GM23338 (cell line): ENCODE data around the gene VEGFA. TPM values are rescaled to one million over a fixed set of nuclear protein-coding genes. Genes with fewer than 3 reads are reported as not detected.

Experiments used
- ATAC-seq: fragments of 200-7000 bp; cut with Tn5 transposase; 3 replicates; pipeline ENCODE4 v1.9.1; 2020
- DNase-seq: peaks from one replicate; pipeline ENCODE4 v3.0.0-alpha.2; 2015; ENCODE audit warnings: low spot score
- H2AFZ ChIP-seq: fragments of 200-600 bp; sonication (generic); 2 replicates; pipeline ENCODE4 v1.8.0; 2016; ENCODE audit warnings: antibody characterized with exemption, mild to moderate bottlenecking, moderate library complexity
- H3F3A ChIP-seq: fragments of 200-600 bp; sonication (generic); replicated peaks from 2 replicates; pipeline ENCODE4 v1.8.0; 2017; ENCODE audit warnings: antibody characterized with exemption, mixed run types, low read depth
- H3K27ac ChIP-seq: fragments of 200-600 bp; sonication (generic); 2 replicates; pipeline ENCODE4 v1.6.1; 2016; ENCODE audit warnings: low read depth
- H3K27me3 ChIP-seq: fragments of 200-600 bp; sonication (generic); 2 replicates; pipeline ENCODE4 v1.8.0; 2016; ENCODE audit warnings: mild to moderate bottlenecking, mixed run types, moderate library complexity; ENCODE audit not compliant: insufficient read depth
- H3K36me3 ChIP-seq: fragments of 200-600 bp; sonication (generic); 2 replicates; pipeline ENCODE4 v1.8.0; 2016; ENCODE audit warnings: mild to moderate bottlenecking; ENCODE audit not compliant: insufficient read depth
- H3K4me1 ChIP-seq: fragments of 200-600 bp; sonication (generic); 2 replicates; pipeline ENCODE4 v1.8.0; 2016; ENCODE audit warnings: mild to moderate bottlenecking, moderate library complexity; ENCODE audit not compliant: insufficient read depth
- H3K4me2 ChIP-seq: fragments of 200-600 bp; sonication (generic); 2 replicates; pipeline ENCODE4 v1.7.1; 2017; ENCODE audit warnings: mixed run types
- H3K4me3 ChIP-seq: fragments of 200-600 bp; sonication (generic); 2 replicates; pipeline ENCODE4 v1.6.1; 2016; ENCODE audit warnings: mixed run types
- H3K79me2 ChIP-seq: fragments of 200-600 bp; sonication (generic); replicated peaks from 2 replicates; pipeline ENCODE4 v1.8.0; 2017; ENCODE audit warnings: mild to moderate bottlenecking; ENCODE audit not compliant: insufficient read depth
- H3K9me2 ChIP-seq: fragments of 200-600 bp; sonication (generic); 2 replicates; pipeline ENCODE4 v1.8.0; 2017; ENCODE audit not compliant: insufficient read depth
- H4K20me1 ChIP-seq: fragments of 200-600 bp; sonication (generic); replicated peaks from 2 replicates; pipeline ENCODE4 v1.8.0; 2017; ENCODE audit warnings: mild to moderate bottlenecking; ENCODE audit not compliant: insufficient read depth
- H3K27ac Mint-ChIP-seq: 2 replicates; pipeline ENCODE4 v1.8.0; 2020; ENCODE audit warnings: inconsistent platforms, mild to moderate bottlenecking, moderate library complexity, mixed read lengths
- H3K27me3 Mint-ChIP-seq: 3 replicates; pipeline ENCODE4 v1.8.0; 2022; ENCODE audit warnings: low read depth, mild to moderate bottlenecking, moderate library complexity, mixed read lengths, inconsistent platforms; ENCODE audit not compliant: insufficient read depth, poor library complexity
- H3K36me3 Mint-ChIP-seq: 3 replicates; pipeline ENCODE4 v1.8.0; 2021; ENCODE audit warnings: low read depth, mild to moderate bottlenecking, inconsistent platforms, moderate library complexity, mixed read lengths
- H3K4me1 Mint-ChIP-seq: 3 replicates; pipeline ENCODE4 v1.8.0; 2020; ENCODE audit warnings: mild to moderate bottlenecking, inconsistent platforms, mixed read lengths
- H3K4me3 Mint-ChIP-seq: 3 replicates; pipeline ENCODE4 v1.8.0; 2021; ENCODE audit warnings: moderate library complexity, mild to moderate bottlenecking, inconsistent platforms, mixed read lengths
- H3K9me3 Mint-ChIP-seq: 3 replicates; pipeline ENCODE4 v1.8.0; 2020; ENCODE audit warnings: moderate library complexity, mild to moderate bottlenecking, inconsistent platforms, mixed read lengths
- CREB1 ChIP-seq: fragments of 250-450 bp; sonication (Bioruptor Pico); IDR thresholded peaks from 2 replicates; pipeline ENCODE4 v1.5.0; 2020; ENCODE audit warnings: low read depth, mild to moderate bottlenecking, moderate library complexity
- EZH2 ChIP-seq: fragments of 200-600 bp; sonication (generic); IDR thresholded peaks from one replicate; pipeline ENCODE4 v1.8.0; 2017; ENCODE audit warnings: antibody characterized with exemption, mild to moderate bottlenecking, low read depth; ENCODE audit not compliant: unreplicated experiment
- EZH2phosphoT487 ChIP-seq: fragments of 200-600 bp; sonication (generic); IDR thresholded peaks from one replicate; pipeline ENCODE4 v1.8.1; 2018; ENCODE audit warnings: antibody characterized with exemption; ENCODE audit not compliant: unreplicated experiment
- JUNB ChIP-seq: IDR thresholded peaks from one replicate; pipeline ENCODE4 v1.6.1; 2016; ENCODE audit warnings: antibody characterized with exemption; ENCODE audit not compliant: unreplicated experiment
- NANOG ChIP-seq: IDR thresholded peaks from 2 replicates; pipeline ENCODE4 v1.6.1; 2016; ENCODE audit warnings: antibody characterized with exemption, borderline replicate concordance
- POLR2AphosphoS5 ChIP-seq: IDR thresholded peaks from 2 replicates; pipeline ENCODE4 v1.6.1; 2016; ENCODE audit warnings: antibody characterized with exemption, low read depth
- STAT1 ChIP-seq: IDR thresholded peaks from one replicate; pipeline ENCODE4 v1.6.1; 2016; ENCODE audit warnings: antibody characterized with exemption; ENCODE audit not compliant: unreplicated experiment
- ZNF331 ChIP-seq: fragments of 250-450 bp; sonication (Bioruptor Pico); IDR thresholded peaks from 2 replicates; pipeline ENCODE4 v1.5.0; 2020; ENCODE audit warnings: low read depth, mild to moderate bottlenecking, moderate library complexity
- polyA plus RNA-seq: library from polyadenylated mRNA; unstranded; fragments of >200 nt; fragmentation: Nextera tagmentation; extraction: Ambion mirVana; gene quantifications from 2 replicates; pipeline ENCODE4 v1.2.1, GENCODE V29; 2016
- total RNA-seq: library from RNA; depleted of rRNA; stranded (reverse); fragments of >200 nt; shearing (Covaris generic); gene quantifications from 2 replicates; pipeline ENCODE4 v1.2.3, GENCODE V29; 2014
- TF ChIP-seq, protein P1 (sequence below): IDR thresholded peaks from one replicate; pipeline ENCODE4 v1.6.1; 2018; ENCODE audit warnings: antibody characterized with exemption; ENCODE audit not compliant: unreplicated experiment
- TF ChIP-seq, protein P2 (sequence below), 2 experiments: fragments of 200-600 bp in 1 of 2; sonication (generic) in 1 of 2; conservative IDR thresholded peaks; 2 replicates each; pipeline versions ENCODE4 v1.5.1 to v1.6.1; 2016 to 2017; ENCODE audit warnings: antibody characterized with exemption in 2 of 2, low read depth in 2 of 2, mild to moderate bottlenecking in 2 of 2, moderate library complexity in 1 of 2
- TF ChIP-seq, protein P3 (sequence below): IDR thresholded peaks from 2 replicates; pipeline ENCODE4 v1.6.1; 2016; ENCODE audit warnings: antibody characterized with exemption
- TF ChIP-seq, protein P4 (sequence below): fragments of 250-450 bp; sonication (Bioruptor Pico); IDR thresholded peaks from 2 replicates; pipeline ENCODE4 v1.5.0; 2020; ENCODE audit warnings: mild to moderate bottlenecking, moderate library complexity

The VEGFA gene
- total and polyA plus RNA-seq, 2 experiments from 2014 or later, result 10.9 to 61.1 TPM

DNA sequence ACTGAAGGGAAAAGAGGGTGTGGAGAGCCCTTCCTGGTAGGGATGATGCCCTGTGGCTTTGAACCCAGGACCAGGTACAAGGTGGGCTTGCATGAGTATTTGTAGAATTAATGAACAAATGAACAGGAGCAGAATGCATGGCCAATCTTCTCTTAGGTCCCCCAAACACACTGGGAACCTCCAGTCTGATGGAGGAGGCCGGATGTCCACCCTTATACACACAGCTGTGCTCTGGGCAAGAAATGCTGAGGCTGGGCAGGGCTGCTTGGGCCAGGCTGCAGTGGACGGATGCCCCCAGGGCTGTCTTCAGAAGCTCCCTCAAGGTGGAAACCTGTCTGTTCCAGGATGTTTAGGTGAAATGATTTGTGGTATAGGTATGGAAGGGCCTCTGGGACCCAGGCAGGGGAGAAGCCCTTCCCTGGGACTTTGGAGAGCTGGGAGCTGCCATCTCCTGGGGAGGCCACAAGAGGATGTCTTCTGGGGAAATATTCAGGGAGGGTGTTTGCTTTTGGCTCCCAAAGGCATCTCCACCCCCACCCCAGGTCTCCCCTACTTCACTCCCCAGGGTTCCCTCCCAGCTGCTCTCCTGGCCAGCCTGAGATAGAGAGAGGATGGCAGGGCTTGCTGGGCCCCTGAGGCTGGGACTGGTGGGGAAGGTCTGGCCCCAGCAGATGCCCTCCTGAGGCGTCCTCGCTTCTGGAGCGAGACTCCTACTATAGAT is 23.3 kb downstream of the VEGFA start:
- no peaks in the 10 kb centered on the region for H3K9me2 ChIP-seq
- TF ChIP-seq, protein P1, sequence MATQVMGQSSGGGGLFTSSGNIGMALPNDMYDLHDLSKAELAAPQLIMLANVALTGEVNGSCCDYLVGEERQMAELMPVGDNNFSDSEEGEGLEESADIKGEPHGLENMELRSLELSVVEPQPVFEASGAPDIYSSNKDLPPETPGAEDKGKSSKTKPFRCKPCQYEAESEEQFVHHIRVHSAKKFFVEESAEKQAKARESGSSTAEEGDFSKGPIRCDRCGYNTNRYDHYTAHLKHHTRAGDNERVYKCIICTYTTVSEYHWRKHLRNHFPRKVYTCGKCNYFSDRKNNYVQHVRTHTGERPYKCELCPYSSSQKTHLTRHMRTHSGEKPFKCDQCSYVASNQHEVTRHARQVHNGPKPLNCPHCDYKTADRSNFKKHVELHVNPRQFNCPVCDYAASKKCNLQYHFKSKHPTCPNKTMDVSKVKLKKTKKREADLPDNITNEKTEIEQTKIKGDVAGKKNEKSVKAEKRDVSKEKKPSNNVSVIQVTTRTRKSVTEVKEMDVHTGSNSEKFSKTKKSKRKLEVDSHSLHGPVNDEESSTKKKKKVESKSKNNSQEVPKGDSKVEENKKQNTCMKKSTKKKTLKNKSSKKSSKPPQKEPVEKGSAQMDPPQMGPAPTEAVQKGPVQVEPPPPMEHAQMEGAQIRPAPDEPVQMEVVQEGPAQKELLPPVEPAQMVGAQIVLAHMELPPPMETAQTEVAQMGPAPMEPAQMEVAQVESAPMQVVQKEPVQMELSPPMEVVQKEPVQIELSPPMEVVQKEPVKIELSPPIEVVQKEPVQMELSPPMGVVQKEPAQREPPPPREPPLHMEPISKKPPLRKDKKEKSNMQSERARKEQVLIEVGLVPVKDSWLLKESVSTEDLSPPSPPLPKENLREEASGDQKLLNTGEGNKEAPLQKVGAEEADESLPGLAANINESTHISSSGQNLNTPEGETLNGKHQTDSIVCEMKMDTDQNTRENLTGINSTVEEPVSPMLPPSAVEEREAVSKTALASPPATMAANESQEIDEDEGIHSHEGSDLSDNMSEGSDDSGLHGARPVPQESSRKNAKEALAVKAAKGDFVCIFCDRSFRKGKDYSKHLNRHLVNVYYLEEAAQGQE, result no peak
- no peak for TF ChIP-seq STAT1
- TF ChIP-seq ZNF331 (CRISPR knock-in tag), result no peak
- TF ChIP-seq, protein P2, sequence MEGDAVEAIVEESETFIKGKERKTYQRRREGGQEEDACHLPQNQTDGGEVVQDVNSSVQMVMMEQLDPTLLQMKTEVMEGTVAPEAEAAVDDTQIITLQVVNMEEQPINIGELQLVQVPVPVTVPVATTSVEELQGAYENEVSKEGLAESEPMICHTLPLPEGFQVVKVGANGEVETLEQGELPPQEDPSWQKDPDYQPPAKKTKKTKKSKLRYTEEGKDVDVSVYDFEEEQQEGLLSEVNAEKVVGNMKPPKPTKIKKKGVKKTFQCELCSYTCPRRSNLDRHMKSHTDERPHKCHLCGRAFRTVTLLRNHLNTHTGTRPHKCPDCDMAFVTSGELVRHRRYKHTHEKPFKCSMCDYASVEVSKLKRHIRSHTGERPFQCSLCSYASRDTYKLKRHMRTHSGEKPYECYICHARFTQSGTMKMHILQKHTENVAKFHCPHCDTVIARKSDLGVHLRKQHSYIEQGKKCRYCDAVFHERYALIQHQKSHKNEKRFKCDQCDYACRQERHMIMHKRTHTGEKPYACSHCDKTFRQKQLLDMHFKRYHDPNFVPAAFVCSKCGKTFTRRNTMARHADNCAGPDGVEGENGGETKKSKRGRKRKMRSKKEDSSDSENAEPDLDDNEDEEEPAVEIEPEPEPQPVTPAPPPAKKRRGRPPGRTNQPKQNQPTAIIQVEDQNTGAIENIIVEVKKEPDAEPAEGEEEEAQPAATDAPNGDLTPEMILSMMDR (conservative IDR thresholded peaks at IDR 0.05; ENCODE audit: low read depth in 2 of 2), result no peak
- TF ChIP-seq CREB1 (CRISPR knock-in tag), result no peak
- no peak for TF ChIP-seq EZH2phosphoT487
- no peak for TF ChIP-seq NANOG
- TF ChIP-seq, protein P3, sequence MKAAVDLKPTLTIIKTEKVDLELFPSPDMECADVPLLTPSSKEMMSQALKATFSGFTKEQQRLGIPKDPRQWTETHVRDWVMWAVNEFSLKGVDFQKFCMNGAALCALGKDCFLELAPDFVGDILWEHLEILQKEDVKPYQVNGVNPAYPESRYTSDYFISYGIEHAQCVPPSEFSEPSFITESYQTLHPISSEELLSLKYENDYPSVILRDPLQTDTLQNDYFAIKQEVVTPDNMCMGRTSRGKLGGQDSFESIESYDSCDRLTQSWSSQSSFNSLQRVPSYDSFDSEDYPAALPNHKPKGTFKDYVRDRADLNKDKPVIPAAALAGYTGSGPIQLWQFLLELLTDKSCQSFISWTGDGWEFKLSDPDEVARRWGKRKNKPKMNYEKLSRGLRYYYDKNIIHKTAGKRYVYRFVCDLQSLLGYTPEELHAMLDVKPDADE, result no peak
- TF ChIP-seq, protein P4, sequence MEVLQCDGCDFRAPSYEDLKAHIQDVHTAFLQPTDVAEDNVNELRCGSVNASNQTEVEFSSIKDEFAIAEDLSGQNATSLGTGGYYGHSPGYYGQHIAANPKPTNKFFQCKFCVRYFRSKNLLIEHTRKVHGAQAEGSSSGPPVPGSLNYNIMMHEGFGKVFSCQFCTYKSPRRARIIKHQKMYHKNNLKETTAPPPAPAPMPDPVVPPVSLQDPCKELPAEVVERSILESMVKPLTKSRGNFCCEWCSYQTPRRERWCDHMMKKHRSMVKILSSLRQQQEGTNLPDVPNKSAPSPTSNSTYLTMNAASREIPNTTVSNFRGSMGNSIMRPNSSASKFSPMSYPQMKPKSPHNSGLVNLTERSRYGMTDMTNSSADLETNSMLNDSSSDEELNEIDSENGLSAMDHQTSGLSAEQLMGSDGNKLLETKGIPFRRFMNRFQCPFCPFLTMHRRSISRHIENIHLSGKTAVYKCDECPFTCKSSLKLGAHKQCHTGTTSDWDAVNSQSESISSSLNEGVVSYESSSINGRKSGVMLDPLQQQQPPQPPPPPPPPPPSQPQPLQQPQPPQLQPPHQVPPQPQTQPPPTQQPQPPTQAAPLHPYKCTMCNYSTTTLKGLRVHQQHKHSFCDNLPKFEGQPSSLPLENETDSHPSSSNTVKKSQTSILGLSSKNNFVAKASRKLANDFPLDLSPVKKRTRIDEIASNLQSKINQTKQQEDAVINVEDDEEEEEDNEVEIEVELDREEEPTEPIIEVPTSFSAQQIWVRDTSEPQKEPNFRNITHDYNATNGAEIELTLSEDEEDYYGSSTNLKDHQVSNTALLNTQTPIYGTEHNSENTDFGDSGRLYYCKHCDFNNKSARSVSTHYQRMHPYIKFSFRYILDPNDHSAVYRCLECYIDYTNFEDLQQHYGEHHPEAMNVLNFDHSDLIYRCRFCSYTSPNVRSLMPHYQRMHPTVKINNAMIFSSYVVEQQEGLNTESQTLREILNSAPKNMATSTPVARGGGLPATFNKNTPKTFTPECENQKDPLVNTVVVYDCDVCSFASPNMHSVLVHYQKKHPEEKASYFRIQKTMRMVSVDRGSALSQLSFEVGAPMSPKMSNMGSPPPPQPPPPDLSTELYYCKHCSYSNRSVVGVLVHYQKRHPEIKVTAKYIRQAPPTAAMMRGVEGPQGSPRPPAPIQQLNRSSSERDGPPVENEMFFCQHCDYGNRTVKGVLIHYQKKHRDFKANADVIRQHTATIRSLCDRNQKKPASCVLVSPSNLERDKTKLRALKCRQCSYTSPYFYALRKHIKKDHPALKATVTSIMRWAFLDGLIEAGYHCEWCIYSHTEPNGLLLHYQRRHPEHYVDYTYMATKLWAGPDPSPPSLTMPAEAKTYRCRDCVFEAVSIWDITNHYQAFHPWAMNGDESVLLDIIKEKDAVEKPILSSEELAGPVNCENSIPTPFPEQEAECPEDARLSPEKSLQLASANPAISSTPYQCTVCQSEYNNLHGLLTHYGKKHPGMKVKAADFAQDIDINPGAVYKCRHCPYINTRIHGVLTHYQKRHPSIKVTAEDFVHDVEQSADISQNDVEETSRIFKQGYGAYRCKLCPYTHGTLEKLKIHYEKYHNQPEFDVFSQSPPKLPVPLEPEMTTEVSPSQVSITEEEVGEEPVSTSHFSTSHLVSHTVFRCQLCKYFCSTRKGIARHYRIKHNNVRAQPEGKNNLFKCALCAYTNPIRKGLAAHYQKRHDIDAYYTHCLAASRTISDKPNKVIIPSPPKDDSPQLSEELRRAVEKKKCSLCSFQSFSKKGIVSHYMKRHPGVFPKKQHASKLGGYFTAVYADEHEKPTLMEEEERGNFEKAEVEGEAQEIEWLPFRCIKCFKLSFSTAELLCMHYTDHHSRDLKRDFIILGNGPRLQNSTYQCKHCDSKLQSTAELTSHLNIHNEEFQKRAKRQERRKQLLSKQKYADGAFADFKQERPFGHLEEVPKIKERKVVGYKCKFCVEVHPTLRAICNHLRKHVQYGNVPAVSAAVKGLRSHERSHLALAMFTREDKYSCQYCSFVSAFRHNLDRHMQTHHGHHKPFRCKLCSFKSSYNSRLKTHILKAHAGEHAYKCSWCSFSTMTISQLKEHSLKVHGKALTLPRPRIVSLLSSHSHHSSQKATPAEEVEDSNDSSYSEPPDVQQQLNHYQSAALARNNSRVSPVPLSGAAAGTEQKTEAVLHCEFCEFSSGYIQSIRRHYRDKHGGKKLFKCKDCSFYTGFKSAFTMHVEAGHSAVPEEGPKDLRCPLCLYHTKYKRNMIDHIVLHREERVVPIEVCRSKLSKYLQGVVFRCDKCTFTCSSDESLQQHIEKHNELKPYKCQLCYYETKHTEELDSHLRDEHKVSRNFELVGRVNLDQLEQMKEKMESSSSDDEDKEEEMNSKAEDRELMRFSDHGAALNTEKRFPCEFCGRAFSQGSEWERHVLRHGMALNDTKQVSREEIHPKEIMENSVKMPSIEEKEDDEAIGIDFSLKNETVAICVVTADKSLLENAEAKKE (CRISPR knock-in tag), result no peak
- no peak for TF ChIP-seq JUNB
- no peak for TF ChIP-seq POLR2AphosphoS5
- no peak for TF ChIP-seq EZH2

More for the DNA sequence above, 23.3 kb downstream of the VEGFA start:
- Histone ChIP-seq H3K27me3 (no peaks in the 10 kb centered on the region), H2AFZ (no peak overlapping the region), H3K36me3 (no peaks in the 10 kb centered on the region), H3K4me2 (no peak overlapping the region), H3K27ac (no peak overlapping the region), H4K20me1 (no peaks in the 10 kb centered on the region), H3K4me1 (no peaks in the 10 kb centered on the region), H3K4me3 (no peak overlapping the region), H3F3A (no peaks in the 10 kb centered on the region), H3K79me2 (no peaks in the 10 kb centered on the region)
- Mint-ChIP-seq H3K27me3 (peaks cover 2% of the 10 kb centered on the region), H3K9me3 (no peaks in the 10 kb centered on the region), H3K4me3 (no peak overlapping the region), H3K4me1 (peaks cover 2% of the 10 kb centered on the region; the same call in 1 of the 3 replicates), H3K36me3 (no peaks in the 10 kb centered on the region), H3K27ac (no peak overlapping the region)
- DNase-seq (no peak), ATAC-seq (no peak)
